ENCODE measurements around the gene NDUFA13.

The NDUFA13 gene

DNA sequence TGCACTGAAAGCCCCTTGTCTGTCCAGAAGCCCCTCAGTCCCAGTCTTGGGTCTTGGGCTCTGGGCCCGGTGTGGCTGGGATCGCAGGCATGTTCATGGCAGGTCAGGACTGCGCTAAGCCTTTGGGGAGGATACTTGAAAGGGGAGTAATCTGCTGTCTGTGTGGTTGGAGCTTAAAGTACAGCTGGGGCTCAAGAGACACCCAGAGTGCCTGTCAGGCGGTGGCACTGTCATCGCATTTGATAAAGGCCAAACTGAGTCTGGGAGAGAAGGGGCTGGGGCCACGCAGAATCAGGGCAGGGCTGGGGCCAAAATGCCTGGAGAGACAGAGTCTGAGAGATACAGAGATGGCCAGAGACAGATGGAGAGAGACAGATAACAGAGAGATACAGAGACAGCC is 17.8 kb downstream of the NDUFA13 start:
- Histone ChIP-seq H3F3A (ENCODE audit: insufficient read depth, low read length) (no peaks in the 10 kb centered on the region; the same call in 1 of the 2 replicates), H3K4me2 (ENCODE audit: low read length) (no peak overlapping the region)
- TF ChIP-seq, protein P1, sequence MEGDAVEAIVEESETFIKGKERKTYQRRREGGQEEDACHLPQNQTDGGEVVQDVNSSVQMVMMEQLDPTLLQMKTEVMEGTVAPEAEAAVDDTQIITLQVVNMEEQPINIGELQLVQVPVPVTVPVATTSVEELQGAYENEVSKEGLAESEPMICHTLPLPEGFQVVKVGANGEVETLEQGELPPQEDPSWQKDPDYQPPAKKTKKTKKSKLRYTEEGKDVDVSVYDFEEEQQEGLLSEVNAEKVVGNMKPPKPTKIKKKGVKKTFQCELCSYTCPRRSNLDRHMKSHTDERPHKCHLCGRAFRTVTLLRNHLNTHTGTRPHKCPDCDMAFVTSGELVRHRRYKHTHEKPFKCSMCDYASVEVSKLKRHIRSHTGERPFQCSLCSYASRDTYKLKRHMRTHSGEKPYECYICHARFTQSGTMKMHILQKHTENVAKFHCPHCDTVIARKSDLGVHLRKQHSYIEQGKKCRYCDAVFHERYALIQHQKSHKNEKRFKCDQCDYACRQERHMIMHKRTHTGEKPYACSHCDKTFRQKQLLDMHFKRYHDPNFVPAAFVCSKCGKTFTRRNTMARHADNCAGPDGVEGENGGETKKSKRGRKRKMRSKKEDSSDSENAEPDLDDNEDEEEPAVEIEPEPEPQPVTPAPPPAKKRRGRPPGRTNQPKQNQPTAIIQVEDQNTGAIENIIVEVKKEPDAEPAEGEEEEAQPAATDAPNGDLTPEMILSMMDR (IDR thresholded peaks at IDR 0.05; ENCODE audit: low read length) = no peak
- TF ChIP-seq EZH2 (IDR thresholded peaks at IDR 0.05; ENCODE audit: borderline replicate concordance, low read length) = no peak

DNA sequence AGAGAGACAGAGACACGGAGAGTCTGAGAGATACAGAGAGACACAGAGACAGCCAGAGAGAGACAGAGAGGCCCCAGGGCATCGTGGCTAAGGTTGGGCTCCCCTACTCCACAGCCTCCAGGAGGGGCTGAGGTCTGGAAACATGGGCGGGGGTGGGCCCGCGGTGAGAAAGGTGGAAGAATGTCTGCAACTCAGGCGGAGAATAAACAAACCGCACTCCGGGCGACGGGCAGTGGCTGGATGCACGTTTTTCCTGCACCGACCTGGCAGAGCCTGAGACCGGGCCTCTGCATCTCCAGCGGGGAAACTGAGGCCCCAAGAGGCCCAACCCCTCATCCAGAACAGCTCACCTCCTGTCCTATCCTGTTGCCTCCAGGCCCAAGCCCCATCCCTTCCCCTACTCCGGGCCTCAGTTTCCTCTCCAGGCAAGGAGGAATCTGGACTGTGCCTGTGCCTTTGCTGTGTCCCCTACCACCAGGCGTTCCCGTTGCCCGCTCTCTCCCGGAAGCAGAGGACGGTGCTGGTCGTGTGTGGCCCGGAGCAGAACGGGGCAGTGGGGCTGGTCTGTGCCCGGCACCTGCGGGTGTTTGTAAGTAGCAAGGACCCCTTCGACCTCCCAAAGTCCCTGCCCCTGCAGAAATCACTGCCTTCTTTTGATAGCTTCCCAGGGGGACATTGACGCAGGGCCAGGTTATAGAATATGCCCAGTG is 18.7 kb downstream of the NDUFA13 start:
- no peak for TF ChIP-seq EZH2 (IDR thresholded peaks at IDR 0.05; ENCODE audit: borderline replicate concordance, low read length)
- TF ChIP-seq, protein P1 (IDR thresholded peaks at IDR 0.05; ENCODE audit: low read length) = no peak
- H4K20me1 ChIP-seq (ENCODE audit: insufficient read depth, low read length) = no peaks in the 10 kb centered on the region
- H3K27ac ChIP-seq (ENCODE audit: low read depth, low read length, poor library complexity, severe bottlenecking) = no peak overlapping the region
- H3K4me2 ChIP-seq (ENCODE audit: low read length) = no peak overlapping the region
- H3K27me3 ChIP-seq (ENCODE audit: insufficient read depth, low read length) = no peaks in the 10 kb centered on the region
- H3K9me3 ChIP-seq (ENCODE audit: low read length) = no peaks in the 10 kb centered on the region
- peaks cover 1% of the 10 kb centered on the region for H3K36me3 ChIP-seq (ENCODE audit: insufficient read depth, low read length)
- H3K4me1 ChIP-seq (ENCODE audit: insufficient read depth, low read length, severe bottlenecking) = peaks cover 16% of the 10 kb centered on the region
- H3F3A ChIP-seq (ENCODE audit: insufficient read depth, low read length) = no peaks in the 10 kb centered on the region; the same call in 1 of the 2 replicates
- no peak overlapping the region for H2AFZ ChIP-seq (ENCODE audit: low read length)
- H3K9ac ChIP-seq (ENCODE audit: low read length) = no peak overlapping the region
- H3K4me3 ChIP-seq (ENCODE audit: low read depth, low read length, poor library complexity, severe bottlenecking) = no peak overlapping the region
- no peaks in the 10 kb centered on the region for H3K79me2 ChIP-seq (ENCODE audit: insufficient read depth, low read length)
- H3K9me2 ChIP-seq (ENCODE audit: low read depth, low read length) = no peaks in the 10 kb centered on the region

More for the DNA sequence above, 17.8 kb downstream of the NDUFA13 start:
- Histone ChIP-seq H3K9me3 (ENCODE audit: low read length) (no peaks in the 10 kb centered on the region), H3K4me1 (ENCODE audit: insufficient read depth, low read length, severe bottlenecking) (peaks cover 16% of the 10 kb centered on the region), H3K27ac (ENCODE audit: low read depth, low read length, poor library complexity, severe bottlenecking) (no peak overlapping the region), H3K9ac (ENCODE audit: low read length) (no peak overlapping the region), H3K27me3 (ENCODE audit: insufficient read depth, low read length) (no peaks in the 10 kb centered on the region), H3K79me2 (ENCODE audit: insufficient read depth, low read length) (no peaks in the 10 kb centered on the region), H4K20me1 (ENCODE audit: insufficient read depth, low read length) (no peaks in the 10 kb centered on the region), H3K36me3 (ENCODE audit: insufficient read depth, low read length) (peaks cover 10% of the 10 kb centered on the region), H3K4me3 (ENCODE audit: low read depth, low read length, poor library complexity, severe bottlenecking) (no peak overlapping the region), H2AFZ (ENCODE audit: low read length) (no peak overlapping the region), H3K9me2 (ENCODE audit: low read depth, low read length) (no peaks in the 10 kb centered on the region)

DNA sequence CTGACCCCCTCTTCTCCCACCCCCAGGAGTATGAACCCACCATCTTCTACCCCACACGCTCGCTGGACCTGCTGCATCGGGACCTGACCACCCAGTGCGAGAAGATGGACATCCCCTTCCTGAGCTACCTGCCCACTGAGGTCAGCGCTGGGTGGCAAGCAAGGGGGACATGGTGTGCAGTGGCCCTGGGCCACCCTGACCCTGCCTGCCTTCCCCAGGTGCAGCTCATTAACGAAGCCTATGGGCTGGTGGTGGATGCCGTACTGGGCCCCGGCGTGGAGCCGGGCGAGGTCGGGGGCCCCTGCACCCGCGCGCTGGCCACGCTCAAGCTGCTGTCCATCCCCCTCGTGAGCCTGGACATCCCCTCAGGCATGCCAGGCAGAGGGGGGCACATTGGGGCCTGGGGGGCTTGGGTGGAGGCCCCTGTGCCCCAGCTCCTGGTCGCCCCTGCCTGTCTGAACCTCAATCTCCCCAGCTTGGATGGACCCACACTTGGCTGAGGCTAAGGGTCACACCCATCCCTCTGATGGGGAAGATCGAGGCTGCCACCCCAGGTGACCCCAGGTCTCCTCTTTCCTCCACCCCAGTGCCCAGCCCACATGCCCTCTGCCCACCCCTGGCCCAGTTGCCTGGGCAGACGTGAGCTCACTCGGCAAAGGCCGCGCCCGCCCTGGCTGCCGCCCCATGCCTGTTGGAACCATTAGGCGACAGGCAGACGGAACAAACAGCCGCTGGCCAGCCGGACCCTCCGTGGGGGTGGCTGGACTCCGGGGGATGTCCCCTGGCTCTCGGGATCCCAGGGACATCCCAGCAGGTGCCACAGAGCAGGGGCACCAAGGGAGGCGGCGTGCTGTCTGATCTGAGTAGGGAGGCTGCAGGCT is 19.5 kb downstream of the NDUFA13 start:
- H3K4me3 ChIP-seq (ENCODE audit: low read depth, low read length, poor library complexity, severe bottlenecking) = no peak overlapping the region
- no peak overlapping the region for H3K27ac ChIP-seq (ENCODE audit: low read depth, low read length, poor library complexity, severe bottlenecking)
- H3K9ac ChIP-seq (ENCODE audit: low read length) = no peak overlapping the region
- H3K27me3 ChIP-seq (ENCODE audit: insufficient read depth, low read length) = no peaks in the 10 kb centered on the region
- no peaks in the 10 kb centered on the region for H3K9me2 ChIP-seq (ENCODE audit: low read depth, low read length)
- H3K4me1 ChIP-seq (ENCODE audit: insufficient read depth, low read length, severe bottlenecking) = peaks cover 16% of the 10 kb centered on the region
- no peaks in the 10 kb centered on the region for H3K79me2 ChIP-seq (ENCODE audit: insufficient read depth, low read length)
- no peak overlapping the region for H3K4me2 ChIP-seq (ENCODE audit: low read length)
- H2AFZ ChIP-seq (ENCODE audit: low read length) = no peak overlapping the region
- H3F3A ChIP-seq (ENCODE audit: insufficient read depth, low read length) = no peaks in the 10 kb centered on the region
- no peaks in the 10 kb centered on the region; the same call in none of the 2 replicates for H3K36me3 ChIP-seq (ENCODE audit: insufficient read depth, low read length)
- no peaks in the 10 kb centered on the region for H3K9me3 ChIP-seq (ENCODE audit: low read length)
- no peaks in the 10 kb centered on the region for H4K20me1 ChIP-seq (ENCODE audit: insufficient read depth, low read length)
- TF ChIP-seq EZH2 (IDR thresholded peaks at IDR 0.05; ENCODE audit: borderline replicate concordance, low read length) = no peak
- TF ChIP-seq, protein P1 (IDR thresholded peaks at IDR 0.05; ENCODE audit: low read length) = no peak
